ENCODE measurements around the gene PATE4. TPM values are rescaled to one million over a fixed set of nuclear protein-coding genes. Genes with fewer than 3 reads are reported as not detected.

PATE4 gene
- total and polyA plus RNA-seq, 12 donors = not detected

Other genes starting within 250 kb of the PATE4 start
- gene STT3A, start 240.5 kb upstream of the PATE4 start, total RNA-seq = 100 to 1,000 TPM in 7 of 9 donors, 10 to 100 TPM in 2; 79.2 to 175 (median 116) TPM
- gene STT3A, start 240.5 kb upstream of the PATE4 start, polyA plus RNA-seq = 100 to 1,000 TPM in 1 of 3 donors, 10 to 100 TPM in 2; 28.4 to 208 (median 35.6) TPM
- 10 to 100 TPM in 1 of 9 donors, 1 to 10 TPM in 8; 1.2 to 13.8 (median 2.3) TPM for gene CHEK1, start 208.2 kb upstream of the PATE4 start, total RNA-seq
- 1 to 10 TPM in 1 of 3 donors, under 1 TPM in 2; 0.51 to 3.3 (median 0.72) TPM for gene CHEK1, start 208.2 kb upstream of the PATE4 start, polyA plus RNA-seq
- gene ACRV1, start 152.5 kb upstream of the PATE4 start, total RNA-seq = under 1 TPM in 1 of 9 donors, not detected in 8; 0.06 TPM
- gene ACRV1, start 152.5 kb upstream of the PATE4 start, polyA plus RNA-seq = under 1 TPM in 1 of 3 donors, not detected in 2; 0.16 TPM
- not detected for gene PATE1, start 87.0 kb upstream of the PATE4 start, total RNA-seq
- not detected for gene PATE1, start 87.0 kb upstream of the PATE4 start, polyA plus RNA-seq
- under 1 TPM in 2 of 9 donors, not detected in 7; 0.39 to 0.44 TPM for gene PATE2, start 54.5 kb upstream of the PATE4 start, total RNA-seq
- not detected for gene PATE2, start 54.5 kb upstream of the PATE4 start, polyA plus RNA-seq
- not detected for gene PATE3, start 45.2 kb upstream of the PATE4 start, total RNA-seq
- not detected for gene PATE3, start 45.2 kb upstream of the PATE4 start, polyA plus RNA-seq
- 1 to 10 TPM; 1.8 to 8.4 (median 4.8) TPM for gene HYLS1, start 54.4 kb downstream of the PATE4 start, total RNA-seq
- 1 to 10 TPM; 2.7 to 5.6 (median 3.2) TPM for gene HYLS1, start 54.4 kb downstream of the PATE4 start, polyA plus RNA-seq
- 10 to 100 TPM in 7 of 9 donors, 1 to 10 TPM in 2; 5.8 to 23.7 (median 15.0) TPM for gene PUS3, start 69.9 kb downstream of the PATE4 start, total RNA-seq
- 10 to 100 TPM; 11.7 to 37.9 (median 16.4) TPM for gene PUS3, start 69.9 kb downstream of the PATE4 start, polyA plus RNA-seq
- gene DDX25, start 71.2 kb downstream of the PATE4 start, total RNA-seq = 1 to 10 TPM in 2 of 9 donors, under 1 TPM in 4, not detected in 3; 0.18 to 7.4 (median 0.90) TPM
- gene DDX25, start 71.2 kb downstream of the PATE4 start, polyA plus RNA-seq = 1 to 10 TPM in 2 of 3 donors, under 1 TPM in 1; 0.88 to 3.6 (median 2.5) TPM
- gene VSIG10L2, start 112.7 kb downstream of the PATE4 start, total RNA-seq = not detected
- gene VSIG10L2, start 112.7 kb downstream of the PATE4 start, polyA plus RNA-seq = under 1 TPM in 2 of 3 donors, not detected in 1; 0.08 to 0.44 TPM
- 10 to 100 TPM in 1 of 9 donors, 1 to 10 TPM in 8; 2.1 to 12.1 (median 5.1) TPM for gene CDON, start 229.6 kb downstream of the PATE4 start, total RNA-seq
- 1 to 10 TPM in 2 of 3 donors, under 1 TPM in 1; 0.90 to 1.2 (median 1.1) TPM for gene CDON, start 229.6 kb downstream of the PATE4 start, polyA plus RNA-seq

Data from adrenal gland (tissue), 12 donors.